Measurements from ENCODE around the gene CADPS.

CADPS gene

GRCh38 chr3:62755285-62755684 lies 119.9 kb downstream of the CADPS start:
- TF ChIP-seq, protein P1, sequence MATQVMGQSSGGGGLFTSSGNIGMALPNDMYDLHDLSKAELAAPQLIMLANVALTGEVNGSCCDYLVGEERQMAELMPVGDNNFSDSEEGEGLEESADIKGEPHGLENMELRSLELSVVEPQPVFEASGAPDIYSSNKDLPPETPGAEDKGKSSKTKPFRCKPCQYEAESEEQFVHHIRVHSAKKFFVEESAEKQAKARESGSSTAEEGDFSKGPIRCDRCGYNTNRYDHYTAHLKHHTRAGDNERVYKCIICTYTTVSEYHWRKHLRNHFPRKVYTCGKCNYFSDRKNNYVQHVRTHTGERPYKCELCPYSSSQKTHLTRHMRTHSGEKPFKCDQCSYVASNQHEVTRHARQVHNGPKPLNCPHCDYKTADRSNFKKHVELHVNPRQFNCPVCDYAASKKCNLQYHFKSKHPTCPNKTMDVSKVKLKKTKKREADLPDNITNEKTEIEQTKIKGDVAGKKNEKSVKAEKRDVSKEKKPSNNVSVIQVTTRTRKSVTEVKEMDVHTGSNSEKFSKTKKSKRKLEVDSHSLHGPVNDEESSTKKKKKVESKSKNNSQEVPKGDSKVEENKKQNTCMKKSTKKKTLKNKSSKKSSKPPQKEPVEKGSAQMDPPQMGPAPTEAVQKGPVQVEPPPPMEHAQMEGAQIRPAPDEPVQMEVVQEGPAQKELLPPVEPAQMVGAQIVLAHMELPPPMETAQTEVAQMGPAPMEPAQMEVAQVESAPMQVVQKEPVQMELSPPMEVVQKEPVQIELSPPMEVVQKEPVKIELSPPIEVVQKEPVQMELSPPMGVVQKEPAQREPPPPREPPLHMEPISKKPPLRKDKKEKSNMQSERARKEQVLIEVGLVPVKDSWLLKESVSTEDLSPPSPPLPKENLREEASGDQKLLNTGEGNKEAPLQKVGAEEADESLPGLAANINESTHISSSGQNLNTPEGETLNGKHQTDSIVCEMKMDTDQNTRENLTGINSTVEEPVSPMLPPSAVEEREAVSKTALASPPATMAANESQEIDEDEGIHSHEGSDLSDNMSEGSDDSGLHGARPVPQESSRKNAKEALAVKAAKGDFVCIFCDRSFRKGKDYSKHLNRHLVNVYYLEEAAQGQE (IDR thresholded peaks at IDR 0.05; ENCODE audit: insufficient read depth in 1 of 2, low read depth in 2 of 2, low read length in 2 of 2), result no peak
- no peak for TF ChIP-seq TAF1 (IDR thresholded peaks at IDR 0.05; ENCODE audit: borderline replicate concordance, insufficient read depth, low read length)

GRCh38 chr3:62749657-62750056 lies 125.6 kb downstream of the CADPS start:
- no peak for TF ChIP-seq POLR2AphosphoS5 (IDR thresholded peaks at IDR 0.05; ENCODE audit: low read depth, low read length)
- TF ChIP-seq SIN3A (IDR thresholded peaks at IDR 0.05; ENCODE audit: borderline replicate concordance, insufficient read depth, low read length), result no peak
- no peak for TF ChIP-seq FOXP2 (optimal IDR thresholded peaks at IDR 0.05; ENCODE audit: borderline replicate concordance, extremely low read depth, extremely low read length, insufficient read depth)
- TF ChIP-seq, protein P1 (IDR thresholded peaks at IDR 0.05; ENCODE audit: insufficient read depth in 1 of 2, low read depth in 2 of 2, low read length in 2 of 2), result no peak
- TF ChIP-seq TAF1 (IDR thresholded peaks at IDR 0.05; ENCODE audit: borderline replicate concordance, insufficient read depth, low read length), result no peak

DNA sequence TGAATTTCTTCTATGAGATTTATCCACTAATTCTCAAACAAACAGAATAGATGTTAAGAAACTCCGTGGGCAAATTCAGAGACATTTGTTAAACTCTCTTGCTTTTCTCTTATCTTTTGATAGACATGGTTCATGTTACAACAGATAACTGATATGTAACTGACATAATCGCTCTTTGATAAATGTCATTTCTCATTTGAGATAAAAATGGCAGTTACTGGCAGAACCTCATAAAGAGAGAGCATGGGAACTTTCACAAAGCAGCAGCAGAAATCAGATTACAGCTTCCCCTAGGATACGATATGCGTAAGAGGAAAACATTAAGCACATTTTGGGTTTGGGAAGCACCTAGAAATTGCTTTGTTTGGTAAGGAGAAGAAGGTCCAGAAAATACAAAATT lies 126.1 kb downstream of the CADPS start:
- no peak for TF ChIP-seq POLR2AphosphoS5 (IDR thresholded peaks at IDR 0.05; ENCODE audit: low read depth, low read length)
- TF ChIP-seq FOXP2 (optimal IDR thresholded peaks at IDR 0.05; ENCODE audit: borderline replicate concordance, extremely low read depth, extremely low read length, insufficient read depth), result no peak
- no peak for TF ChIP-seq SIN3A (IDR thresholded peaks at IDR 0.05; ENCODE audit: borderline replicate concordance, insufficient read depth, low read length)
- TF ChIP-seq TAF1 (IDR thresholded peaks at IDR 0.05; ENCODE audit: borderline replicate concordance, insufficient read depth, low read length), result no peak
- TF ChIP-seq, protein P1 (IDR thresholded peaks at IDR 0.05; ENCODE audit: insufficient read depth in 1 of 2, low read depth in 2 of 2, low read length in 2 of 2), result no peak

- TF ChIP-seq FOXP2 (optimal IDR thresholded peaks at IDR 0.05; ENCODE audit: borderline replicate concordance, extremely low read depth, extremely low read length, insufficient read depth) (no peak), POLR2AphosphoS5 (IDR thresholded peaks at IDR 0.05; ENCODE audit: low read depth, low read length) (no peak), SIN3A (IDR thresholded peaks at IDR 0.05; ENCODE audit: borderline replicate concordance, insufficient read depth, low read length) (no peak), TAF1 (IDR thresholded peaks at IDR 0.05; ENCODE audit: borderline replicate concordance, insufficient read depth, low read length) (no peak)
- TF ChIP-seq, protein P1 (IDR thresholded peaks at IDR 0.05; ENCODE audit: insufficient read depth in 1 of 2, low read depth in 2 of 2, low read length in 2 of 2), result no peak
These were observed 137.8 kb downstream of the CADPS start for GRCh38 chr3:62737449-62737848.

- TF ChIP-seq POLR2AphosphoS5 (IDR thresholded peaks at IDR 0.05; ENCODE audit: low read depth, low read length) (no peak), FOXP2 (optimal IDR thresholded peaks at IDR 0.05; ENCODE audit: borderline replicate concordance, extremely low read depth, extremely low read length, insufficient read depth) (no peak), TAF1 (IDR thresholded peaks at IDR 0.05; ENCODE audit: borderline replicate concordance, insufficient read depth, low read length) (no peak), SIN3A (IDR thresholded peaks at IDR 0.05; ENCODE audit: borderline replicate concordance, insufficient read depth, low read length) (no peak)
- TF ChIP-seq, protein P1 (IDR thresholded peaks at IDR 0.05; ENCODE audit: insufficient read depth in 1 of 2, low read depth in 2 of 2, low read length in 2 of 2), result no peak
These were observed 139.7 kb downstream of the CADPS start for GRCh38 chr3:62735510-62735909.

Measured in PFSK-1 (cell line).